ENCODE results near the gene LMX1A.

The LMX1A gene

GRCh38 chr1:165218731-165219130, 137.8 kb downstream of the LMX1A start:
- no peak for DNase-seq (ENCODE audit: low spot score)

DNA sequence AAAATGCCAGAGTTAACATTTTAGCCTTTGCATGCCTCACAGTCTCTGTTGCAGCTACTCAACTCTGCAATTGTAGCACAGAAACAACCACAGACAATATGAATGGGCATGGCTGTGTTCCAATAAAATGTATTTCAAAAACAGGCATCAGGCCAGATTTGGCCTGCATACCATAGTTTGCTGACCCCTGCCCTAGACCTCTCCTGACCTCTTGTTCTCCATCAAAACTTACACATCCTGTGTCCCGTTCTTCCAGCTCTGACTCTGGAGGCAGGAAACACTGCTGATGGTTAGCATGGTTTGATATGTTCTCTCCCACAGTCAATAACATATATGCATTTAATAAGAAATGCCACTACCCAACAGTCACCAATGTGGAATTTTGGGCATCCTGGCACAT, 138.6 kb downstream of the LMX1A start:
- no peak for DNase-seq (ENCODE audit: low spot score)

DNA sequence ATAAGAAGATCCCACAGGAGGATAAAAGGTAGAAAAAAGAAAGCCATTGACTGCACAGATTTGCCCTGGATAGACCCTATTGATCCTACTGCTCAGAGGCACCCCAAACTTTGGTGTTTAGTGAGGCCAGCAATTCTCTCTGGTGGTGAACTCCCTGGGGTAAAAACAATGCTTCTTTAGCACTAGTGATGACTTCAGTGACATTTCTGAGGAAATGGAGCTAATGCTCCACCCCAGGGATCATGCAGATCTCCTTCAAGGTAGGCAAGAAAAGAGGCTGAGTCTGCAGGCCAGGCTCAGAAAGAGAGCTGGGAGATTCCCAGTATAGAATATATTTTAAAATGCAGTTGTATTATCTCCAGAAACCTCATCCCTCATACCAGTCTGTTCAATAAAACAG, 140.3 kb downstream of the LMX1A start:
- no peak for DNase-seq (ENCODE audit: low spot score)

GRCh38 chr1:165215676-165216075, 140.8 kb downstream of the LMX1A start:
- no peak for DNase-seq (ENCODE audit: low spot score)

GRCh38 chr1:165212229-165212628, 144.3 kb downstream of the LMX1A start:
- DNase-seq (ENCODE audit: low spot score) = no peak

DNA sequence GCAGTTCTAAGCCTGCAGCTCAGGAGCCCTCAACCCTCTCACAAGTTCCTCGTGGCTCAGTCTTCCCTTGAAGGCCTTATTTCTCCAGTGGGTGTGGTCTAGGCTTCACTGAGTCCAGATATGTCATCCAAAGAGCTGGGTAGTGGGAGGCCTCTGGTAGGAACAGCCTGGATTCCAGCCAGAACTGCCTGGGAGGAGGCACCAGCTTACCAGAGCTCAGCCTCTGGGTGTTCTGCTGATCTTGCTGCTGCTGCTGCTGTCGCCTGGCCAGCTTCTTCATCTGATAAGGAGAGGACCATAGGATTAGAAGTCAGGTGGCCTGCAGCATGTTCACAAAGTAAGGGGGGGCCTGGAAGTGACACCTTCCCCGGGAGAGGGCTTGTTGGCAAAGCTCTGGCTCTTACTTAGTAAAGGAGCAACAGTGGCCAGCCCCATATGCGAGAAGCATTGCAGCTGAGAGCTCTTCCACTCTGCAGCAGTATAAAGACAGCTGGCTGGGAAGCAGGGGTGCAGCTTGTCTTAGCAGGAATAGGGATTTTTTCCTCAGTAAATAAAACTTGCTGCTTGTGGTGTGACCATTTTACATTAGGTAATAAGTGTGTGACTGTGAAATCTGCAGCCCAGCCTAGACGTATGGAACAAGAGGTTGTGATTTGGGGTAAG, 148.5 kb downstream of the LMX1A start:
- DNase-seq (ENCODE audit: low spot score) = no peak

- DNase-seq (ENCODE audit: low spot score) = no peak
Measured at GRCh38 chr1:165205145-165205544, 151.4 kb downstream of the LMX1A start.

- no peak for DNase-seq (ENCODE audit: low spot score)
Measured at GRCh38 chr1:165204548-165204947, 152.0 kb downstream of the LMX1A start.

- no peak for DNase-seq (ENCODE audit: low spot score)
Measured at GRCh38 chr1:165191087-165191486, 165.4 kb downstream of the LMX1A start.

DNA sequence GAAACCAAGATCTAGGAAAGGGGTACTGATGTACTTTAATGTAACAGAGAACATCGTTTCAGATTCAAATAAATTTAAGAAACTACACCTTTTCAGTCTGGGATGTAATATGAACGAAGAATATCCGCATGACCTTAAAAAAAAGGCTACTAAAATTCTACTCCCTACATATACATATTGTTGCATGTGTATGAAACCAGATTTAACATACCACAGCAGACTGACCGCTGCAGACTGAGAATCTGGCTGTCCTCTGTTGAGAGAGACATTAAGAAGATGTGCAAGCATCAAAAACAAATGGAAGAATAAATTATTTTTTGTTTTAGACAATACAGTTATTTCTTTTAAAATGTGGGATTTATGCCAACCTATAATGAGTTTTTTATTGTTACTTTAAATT, 166.6 kb downstream of the LMX1A start:
- DNase-seq (ENCODE audit: low spot score) = no peak

DNA sequence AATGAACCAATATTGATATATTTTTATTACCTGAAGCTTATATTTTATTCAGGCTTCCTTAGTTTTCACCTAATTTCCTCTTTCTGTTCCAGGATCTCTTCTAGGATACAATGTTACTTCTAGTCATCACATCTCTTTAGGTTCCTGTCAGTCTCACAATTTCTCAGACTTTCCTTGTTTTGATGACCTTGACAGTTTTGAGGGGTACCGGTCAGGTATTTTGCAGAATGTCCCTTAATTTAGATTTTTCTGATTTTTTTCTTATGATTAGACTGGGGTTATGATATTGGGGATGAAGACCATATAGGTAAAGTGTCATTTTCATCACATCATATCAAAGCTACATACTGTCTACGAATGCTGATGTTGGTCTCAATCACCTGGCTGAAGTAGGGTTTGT, 167.5 kb downstream of the LMX1A start:
- DNase-seq (ENCODE audit: low spot score) = no peak

DNA sequence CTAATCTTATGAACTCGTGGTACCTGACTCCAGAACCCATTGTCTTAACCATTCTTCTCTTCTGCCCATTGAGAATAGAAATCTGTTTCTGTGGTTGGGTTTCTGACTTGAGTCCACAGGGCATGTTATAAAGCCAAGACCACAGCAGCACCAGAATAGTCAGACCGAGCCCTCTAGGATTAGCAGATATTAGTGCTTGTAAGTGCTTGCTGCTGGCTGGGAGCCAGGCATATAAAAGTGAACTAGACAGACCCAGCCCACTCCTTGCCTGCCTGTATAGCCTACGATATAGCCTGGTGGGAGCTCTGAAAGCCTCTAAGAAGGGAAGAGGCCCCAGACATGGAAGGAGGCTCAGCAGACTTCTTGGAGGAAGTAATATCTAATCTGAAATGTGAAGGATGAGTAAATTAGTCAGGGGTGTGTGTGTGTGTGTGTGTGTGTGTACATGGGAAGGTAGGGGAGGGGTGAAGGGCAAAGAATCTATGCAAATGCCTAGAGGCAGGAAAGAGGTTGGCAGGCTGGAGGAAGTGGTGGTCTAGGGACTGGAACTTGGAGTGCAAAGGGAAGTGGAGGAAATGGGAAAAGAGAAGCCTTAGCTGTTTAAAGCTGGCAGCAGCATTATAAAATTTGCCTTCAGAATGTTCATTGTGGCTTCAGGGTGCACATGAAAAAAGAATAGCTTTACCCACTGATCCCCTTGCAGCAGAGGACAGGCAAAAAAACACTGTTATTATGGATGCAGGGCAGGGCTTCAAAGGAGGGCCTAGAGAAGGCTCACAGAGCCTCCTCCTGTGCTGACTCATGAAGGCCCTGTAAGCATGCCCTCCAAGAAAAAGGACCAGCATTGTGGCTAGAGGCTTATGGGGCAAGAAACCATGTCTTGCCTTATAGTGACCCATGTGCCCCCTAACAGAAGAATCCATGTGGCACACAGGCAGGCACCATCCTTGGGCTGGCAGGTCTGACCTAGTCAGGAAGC, 169.2 kb downstream of the LMX1A start:
- DNase-seq (ENCODE audit: low spot score) = no peak

DNA sequence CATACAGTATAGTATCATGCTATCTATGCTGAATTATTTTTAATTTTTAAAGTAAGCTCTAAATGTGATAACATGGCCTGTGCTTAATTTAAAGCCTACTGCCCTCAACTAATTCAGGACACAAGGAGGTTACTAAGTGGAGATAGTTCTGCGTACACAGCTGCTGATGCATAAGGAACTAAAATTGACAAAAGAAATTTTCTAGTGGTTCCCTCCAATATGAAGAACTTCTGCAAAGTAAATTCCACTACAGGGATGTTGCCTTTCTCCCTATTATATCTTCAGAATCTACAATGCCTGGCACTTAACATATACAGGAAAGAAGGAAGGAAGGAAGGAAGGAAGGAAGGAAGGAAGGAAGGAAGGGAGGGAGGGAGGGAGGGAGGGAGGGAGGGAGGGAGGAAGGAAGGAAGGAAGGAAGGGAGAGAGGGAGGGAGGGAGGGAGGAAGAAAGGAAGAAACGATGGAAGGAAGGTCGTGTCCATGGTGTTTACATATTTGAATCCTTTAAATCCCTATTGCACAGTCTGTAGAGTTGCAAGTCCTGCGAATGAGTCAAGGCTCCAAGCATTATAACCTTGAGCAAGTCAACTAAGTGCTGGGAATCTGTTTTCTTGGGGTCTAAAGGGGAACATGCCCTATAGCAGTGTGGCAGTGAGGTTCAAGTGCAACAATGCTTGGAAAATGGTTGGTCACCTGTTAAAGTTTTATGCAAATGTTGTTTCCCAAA, 171.2 kb downstream of the LMX1A start:
- no peak for DNase-seq (ENCODE audit: low spot score)

DNA sequence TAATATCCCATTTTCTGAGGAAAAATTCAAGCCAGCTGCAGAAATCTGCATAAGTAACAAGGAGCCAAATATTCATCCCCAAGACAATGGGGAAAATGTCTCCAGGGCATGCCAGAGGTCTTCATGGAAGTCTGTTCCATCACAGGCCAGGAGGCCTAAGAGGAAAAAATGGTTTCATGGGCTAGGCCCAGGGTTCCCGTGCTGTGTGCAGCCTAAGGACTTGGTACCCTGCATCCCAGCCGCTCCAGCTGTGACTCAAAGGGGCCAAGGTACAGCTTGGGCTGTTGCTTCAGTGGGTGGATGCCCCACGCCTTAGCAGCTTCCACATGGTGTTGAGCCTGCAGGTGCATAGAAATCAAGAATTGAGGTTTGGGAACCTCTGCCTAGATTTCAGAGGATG, 173.5 kb downstream of the LMX1A start:
- DNase-seq (ENCODE audit: low spot score) = no peak

DNA sequence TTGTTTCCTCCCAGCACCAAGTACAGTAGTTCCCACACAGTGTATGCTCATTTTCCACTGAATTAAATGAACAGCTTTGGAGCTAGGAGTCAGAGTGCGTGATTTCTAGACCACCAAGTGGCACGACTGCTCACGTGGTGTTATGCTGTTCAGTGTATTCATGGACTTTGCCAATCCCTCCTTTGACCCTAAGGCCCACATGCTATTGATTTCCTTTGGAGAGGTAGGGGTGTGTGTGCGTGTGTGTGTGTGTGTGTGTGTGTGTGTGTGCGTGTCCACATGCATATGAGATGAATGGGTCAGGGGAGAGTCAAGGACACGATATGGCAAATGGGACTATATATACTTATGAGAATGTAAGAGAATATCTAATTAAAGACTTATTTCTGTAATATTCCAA, 177.2 kb downstream of the LMX1A start:
- DNase-seq (ENCODE audit: low spot score) = no peak

- DNase-seq (ENCODE audit: low spot score) = no peak
Measured at GRCh38 chr1:165174491-165174890, 182.0 kb downstream of the LMX1A start.

GRCh38 chr1:165173818-165174217, 182.7 kb downstream of the LMX1A start:
- no peak for DNase-seq (ENCODE audit: low spot score)

DNA sequence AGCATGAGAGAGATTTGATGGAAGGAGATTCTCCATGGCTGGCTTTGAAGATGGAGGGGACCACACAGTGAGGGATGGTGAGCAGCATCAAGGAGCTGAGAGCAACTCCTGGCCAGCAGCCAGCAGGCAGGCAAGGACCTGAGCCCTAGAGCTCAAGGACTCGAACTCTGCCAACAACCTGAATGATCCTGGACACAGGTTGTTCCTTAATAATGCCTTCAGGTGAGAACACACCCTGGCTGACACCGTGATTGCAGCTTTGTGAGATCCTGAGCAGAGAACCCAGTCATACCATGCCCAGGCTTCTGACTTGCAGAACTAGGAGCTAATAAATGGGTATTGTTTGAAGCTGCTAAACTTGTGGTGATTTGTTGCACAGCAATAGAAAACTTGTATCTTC, 183.1 kb downstream of the LMX1A start:
- no peak for DNase-seq (ENCODE audit: low spot score)

DNA sequence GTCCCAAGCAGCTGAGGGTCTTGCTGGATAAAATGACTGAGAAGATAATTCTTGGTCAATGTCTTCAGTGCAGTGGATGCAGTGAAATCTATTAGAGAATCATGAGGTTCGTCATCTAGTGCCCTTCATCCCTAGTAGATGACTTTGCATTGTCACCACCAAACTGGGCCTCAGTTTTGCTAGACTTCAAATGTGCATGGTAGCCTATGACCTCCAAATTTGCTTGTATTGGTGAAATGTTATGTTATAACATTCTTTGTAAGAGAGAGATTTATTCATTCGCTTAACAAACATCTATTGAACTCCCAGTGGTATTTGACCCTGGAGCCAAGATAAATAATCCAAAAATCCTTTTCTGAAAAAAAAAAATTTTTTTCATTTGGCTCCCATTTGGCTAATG, 183.8 kb downstream of the LMX1A start:
- no peak for DNase-seq (ENCODE audit: low spot score)

- DNase-seq (ENCODE audit: low spot score) = no peak
Measured at GRCh38 chr1:165169729-165170128, 186.8 kb downstream of the LMX1A start.

- no peak for DNase-seq (ENCODE audit: low spot score)
Measured at GRCh38 chr1:165169028-165169427, 187.5 kb downstream of the LMX1A start.

GRCh38 chr1:165168467-165168866, 188.0 kb downstream of the LMX1A start:
- DNase-seq (ENCODE audit: low spot score) = no peak
